Activated naive CD8-positive, alpha-beta T cell treated with anti-CD3 and anti-CD28 coated beads, Interleukin-2, amount 50 U/mL, for 24 hours (primary cell): ENCODE measurements around the gene SLC17A1.

ENCODE experiments used
- ATAC-seq: fragments of 150-1000 bp; cut with Tn5 transposase; one replicate; pipeline ENCODE4 v1.10.0; 2021
- DNase-seq: peaks from one replicate; pipeline ENCODE4 v3.0.0; 2021
- H3K27ac Mint-ChIP-seq: one replicate; pipeline ENCODE4 v1.8.0; 2021; ENCODE audit warnings: mild to moderate bottlenecking, mixed read lengths
- H3K27me3 Mint-ChIP-seq: one replicate; pipeline ENCODE4 v1.8.0; 2021; ENCODE audit warnings: mixed read lengths
- H3K36me3 Mint-ChIP-seq: one replicate; pipeline ENCODE4 v1.8.0; 2021; ENCODE audit warnings: low read depth, mixed read lengths
- H3K4me1 Mint-ChIP-seq: one replicate; pipeline ENCODE4 v1.8.0; 2021; ENCODE audit warnings: mixed read lengths
- H3K4me3 Mint-ChIP-seq: one replicate; pipeline ENCODE4 v1.8.0; 2021; ENCODE audit warnings: mild to moderate bottlenecking, moderate library complexity, mixed read lengths
- H3K9me3 Mint-ChIP-seq: one replicate; pipeline ENCODE4 v1.8.0; 2021; ENCODE audit warnings: mixed read lengths

SLC17A1 gene, protein sequence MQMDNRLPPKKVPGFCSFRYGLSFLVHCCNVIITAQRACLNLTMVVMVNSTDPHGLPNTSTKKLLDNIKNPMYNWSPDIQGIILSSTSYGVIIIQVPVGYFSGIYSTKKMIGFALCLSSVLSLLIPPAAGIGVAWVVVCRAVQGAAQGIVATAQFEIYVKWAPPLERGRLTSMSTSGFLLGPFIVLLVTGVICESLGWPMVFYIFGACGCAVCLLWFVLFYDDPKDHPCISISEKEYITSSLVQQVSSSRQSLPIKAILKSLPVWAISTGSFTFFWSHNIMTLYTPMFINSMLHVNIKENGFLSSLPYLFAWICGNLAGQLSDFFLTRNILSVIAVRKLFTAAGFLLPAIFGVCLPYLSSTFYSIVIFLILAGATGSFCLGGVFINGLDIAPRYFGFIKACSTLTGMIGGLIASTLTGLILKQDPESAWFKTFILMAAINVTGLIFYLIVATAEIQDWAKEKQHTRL

DNA sequence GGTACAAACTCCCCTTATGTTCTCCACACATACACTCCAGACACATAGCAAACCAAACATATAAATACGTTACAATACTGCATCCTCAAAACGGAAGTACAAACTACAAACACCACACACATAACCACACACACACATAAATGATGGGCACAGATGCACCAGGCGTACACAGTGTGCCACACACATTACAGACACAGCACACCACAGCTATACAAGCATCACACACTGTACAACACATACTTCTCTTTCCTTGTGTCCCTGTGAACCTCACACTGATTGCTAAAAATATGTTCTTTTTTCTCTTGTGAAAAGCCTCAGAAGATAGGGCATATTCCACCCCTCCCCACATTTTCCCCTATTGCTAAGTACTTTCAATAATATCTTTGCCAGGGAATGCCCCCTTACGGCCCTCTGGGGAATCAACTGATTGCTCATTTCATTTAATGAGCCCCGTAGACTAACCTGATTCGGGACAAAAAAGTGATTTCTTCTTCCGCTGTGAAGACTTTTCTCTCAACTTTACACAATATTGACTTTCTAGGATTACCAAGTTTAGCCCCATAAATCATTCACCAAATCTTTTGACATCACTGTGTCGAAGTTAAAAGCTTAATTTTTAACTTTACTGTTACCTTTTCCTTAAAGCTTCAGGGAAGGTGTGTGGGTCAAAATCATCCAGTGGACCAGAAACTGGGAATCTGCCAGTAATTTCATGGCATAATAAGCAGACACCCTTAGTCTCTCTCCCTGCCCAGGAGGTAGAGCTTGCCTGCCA lies at the start of gene SLC17A1:
TSS of gene SLC17A1 (minus strand) at position 521 of the 775 bp plus-strand sequence. CDS start 1,495 bp downstream, outside the sequence.
- no peak within 1 kb of the TSS for H3K4me3 Mint-ChIP-seq

DNA sequence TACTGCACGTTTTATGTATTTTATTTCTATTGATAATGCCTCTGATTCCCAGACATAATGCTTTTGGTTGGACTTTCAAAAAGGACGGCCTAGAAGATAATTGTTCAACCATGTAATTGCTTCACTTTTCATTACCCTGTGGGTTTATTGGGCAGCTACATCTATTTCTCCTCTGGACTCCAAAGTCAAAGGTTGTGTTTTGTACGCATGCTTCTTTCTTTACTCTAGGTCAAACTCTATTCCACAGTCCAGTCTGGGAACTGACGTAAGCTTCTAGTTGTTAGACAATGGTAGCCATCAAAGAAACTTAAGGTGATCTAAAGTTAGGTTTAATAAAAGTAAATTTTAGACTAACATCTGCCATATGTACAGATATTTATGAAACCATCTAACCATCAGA lies 48.7 kb upstream of the SLC17A1 start:
- ATAC-seq (no peak), DNase-seq (no peak)
- H3K27ac Mint-ChIP-seq, result no peak overlapping the region
- H3K36me3 Mint-ChIP-seq, result no peaks in the 10 kb centered on the region
- H3K9me3 Mint-ChIP-seq, result no peaks in the 10 kb centered on the region
- peaks cover 5% of the 10 kb centered on the region for H3K27me3 Mint-ChIP-seq
- H3K4me1 Mint-ChIP-seq, result peaks cover 3% of the 10 kb centered on the region
- no peak overlapping the region for H3K4me3 Mint-ChIP-seq

More for the DNA sequence above, at the start of gene SLC17A1:
- Mint-ChIP-seq H3K27ac (no peak within 1 kb of the TSS), H3K27me3 (peaks cover 14% of the 10 kb centered on the region), H3K36me3 (no peaks in the 10 kb centered on the region), H3K9me3 (no peaks in the 10 kb centered on the region), H3K4me1 (peaks cover 3% of the 10 kb centered on the region)
- no peak for DNase-seq
- ATAC-seq, result no peak

DNA sequence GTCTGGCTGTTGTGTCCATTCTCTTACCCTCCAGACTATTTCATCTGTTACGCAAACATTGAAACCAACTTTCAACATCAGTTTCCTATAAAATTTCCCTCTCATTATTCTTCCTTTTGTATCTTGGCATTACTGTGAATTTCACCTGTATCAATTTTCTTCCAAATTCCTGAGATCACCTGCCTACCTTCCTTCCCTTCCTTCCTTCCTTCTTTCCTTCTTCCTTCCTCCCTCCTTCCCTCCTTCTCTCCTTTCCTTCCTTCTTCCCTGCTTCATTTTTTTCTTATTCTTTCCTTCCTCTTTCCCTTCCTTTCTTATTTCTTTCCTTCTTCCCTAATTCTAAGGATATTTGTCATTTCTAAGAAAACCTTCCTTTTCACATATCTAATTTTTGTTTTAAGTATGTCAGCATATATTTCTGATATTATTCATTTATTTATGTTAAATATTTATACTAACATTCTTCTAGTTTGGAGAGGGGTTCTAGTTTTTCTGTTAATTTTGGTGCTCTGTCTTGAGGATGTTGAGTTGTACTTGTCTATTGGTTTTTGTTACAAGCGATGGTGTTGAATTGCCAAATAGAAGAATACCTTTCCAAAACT lies 47.0 kb upstream of the SLC17A1 start:
- Mint-ChIP-seq H3K27ac (no peak overlapping the region), H3K4me3 (no peak overlapping the region), H3K4me1 (peaks cover 14% of the 10 kb centered on the region), H3K36me3 (no peaks in the 10 kb centered on the region), H3K27me3 (peaks cover 5% of the 10 kb centered on the region), H3K9me3 (no peaks in the 10 kb centered on the region)
- no peak for DNase-seq
- ATAC-seq, result no peak

DNA sequence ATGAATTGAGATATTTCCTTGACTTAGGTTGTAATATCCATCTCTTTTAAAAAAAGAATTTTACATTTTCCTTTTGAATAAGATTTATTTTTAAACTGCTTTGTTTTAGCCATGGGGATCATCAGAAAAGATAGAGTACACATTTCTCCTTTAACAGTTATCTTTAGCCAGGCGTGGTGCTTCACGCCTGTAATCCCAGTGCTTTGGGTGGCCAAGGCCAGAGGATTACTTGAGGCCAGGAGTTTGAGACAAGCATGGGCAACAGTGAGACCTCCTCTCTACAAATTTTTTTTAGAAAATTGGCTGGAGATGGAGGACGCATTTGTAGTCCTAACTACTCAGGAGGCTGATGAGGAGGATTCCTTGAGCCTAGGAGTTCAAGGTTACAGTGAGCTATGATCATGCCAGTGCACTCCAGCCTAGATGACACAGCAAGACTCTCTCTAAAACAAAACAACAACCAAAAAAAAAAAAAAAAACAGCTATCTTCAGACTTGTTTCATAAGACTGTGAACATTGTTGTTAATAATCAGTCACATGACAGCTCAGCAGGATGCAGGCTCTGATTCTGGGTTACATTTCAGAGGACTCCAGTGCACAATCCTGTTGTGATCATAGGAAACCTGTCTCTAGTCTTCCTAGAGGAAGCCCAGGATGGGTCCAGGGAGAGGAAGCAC lies 44.2 kb upstream of the SLC17A1 start:
- DNase-seq, result no peak
- peaks cover 5% of the 10 kb centered on the region for H3K27me3 Mint-ChIP-seq
- H3K36me3 Mint-ChIP-seq, result no peaks in the 10 kb centered on the region
- H3K4me1 Mint-ChIP-seq, result peaks cover 21% of the 10 kb centered on the region
- no peak overlapping the region for H3K4me3 Mint-ChIP-seq
- no peak for ATAC-seq
- H3K27ac Mint-ChIP-seq, result no peak overlapping the region
- H3K9me3 Mint-ChIP-seq, result peaks cover 4% of the 10 kb centered on the region

DNA sequence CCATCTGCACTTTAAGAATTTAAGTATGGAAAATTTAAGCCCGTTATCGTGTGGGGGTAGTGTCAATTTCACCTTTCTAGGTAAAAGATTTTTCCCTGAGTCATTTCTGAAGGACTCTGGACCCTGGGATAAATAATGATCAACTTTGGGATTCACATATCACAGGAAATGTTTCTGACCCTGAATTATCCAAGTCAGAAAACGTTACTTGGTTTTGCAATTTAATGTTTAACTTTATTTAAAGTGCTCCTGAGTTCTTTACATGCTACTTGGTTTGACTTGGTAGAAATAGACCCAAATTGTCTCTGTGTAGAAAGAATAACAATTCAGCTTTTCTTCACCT lies 43.7 kb upstream of the SLC17A1 start:
- Mint-ChIP-seq H3K4me3 (no peak overlapping the region), H3K36me3 (no peaks in the 10 kb centered on the region), H3K4me1 (peaks cover 21% of the 10 kb centered on the region), H3K27ac (no peak overlapping the region), H3K27me3 (peaks cover 5% of the 10 kb centered on the region), H3K9me3 (peaks cover 4% of the 10 kb centered on the region)
- no peak for ATAC-seq
- no peak for DNase-seq

DNA sequence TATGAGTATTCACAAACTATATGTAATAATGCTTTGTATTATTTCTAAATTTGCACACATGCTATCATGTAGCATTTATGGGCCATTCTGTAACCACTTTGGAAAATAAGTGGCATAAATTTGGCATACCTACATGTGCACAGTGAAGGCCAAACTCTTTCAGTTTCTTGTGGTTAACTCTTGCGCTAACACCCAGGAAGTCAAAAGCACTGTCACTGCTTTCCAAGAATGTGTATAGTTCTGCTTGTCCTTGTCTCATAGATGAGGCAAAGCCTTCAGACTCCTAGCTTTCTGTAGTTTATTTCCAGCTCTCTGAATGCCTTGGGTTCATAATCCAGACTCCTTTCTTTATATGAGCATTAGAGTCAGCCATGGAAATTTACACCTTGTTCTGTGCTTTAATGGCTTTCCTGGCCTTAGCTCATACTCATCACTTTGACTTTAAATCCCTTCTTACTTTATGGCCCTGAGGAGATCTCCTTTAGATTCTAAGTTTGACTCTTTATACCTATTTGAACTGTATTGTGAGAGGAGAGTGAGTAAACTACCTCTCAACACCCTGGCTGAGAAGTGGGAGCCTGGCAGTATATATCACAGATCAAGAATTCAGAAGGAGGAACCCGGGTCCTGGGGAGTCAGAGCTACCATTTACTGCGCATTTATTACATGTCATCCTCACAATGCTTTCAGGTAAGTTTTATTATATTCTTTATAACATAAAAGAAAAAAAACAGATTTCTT lies 43.1 kb upstream of the SLC17A1 start:
- H3K27ac Mint-ChIP-seq, result no peak overlapping the region
- ATAC-seq, result no peak

DNA sequence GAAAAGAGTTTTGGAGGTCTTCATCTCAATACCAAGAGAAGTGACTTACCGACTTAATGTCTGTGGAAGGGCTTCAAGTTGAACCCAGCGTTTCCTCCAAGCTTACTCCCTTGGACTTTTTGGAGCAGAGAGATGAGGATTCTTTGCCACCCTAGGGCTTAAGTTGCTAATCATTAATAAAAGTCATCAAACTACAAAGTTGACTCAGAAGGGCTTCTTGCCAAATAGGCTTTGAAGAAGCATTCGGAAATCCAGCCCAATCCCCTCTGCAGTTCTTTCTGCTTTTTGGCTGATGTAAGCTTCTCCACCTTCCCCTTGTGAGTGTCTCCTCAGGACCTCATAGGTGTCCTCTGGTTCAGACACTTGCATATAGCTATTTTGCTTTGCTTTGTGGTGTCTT lies 42.3 kb upstream of the SLC17A1 start, which contains the start of gene SLC17A3:
TSS of gene SLC17A3 (minus strand) at position 126 of the 400 bp plus-strand sequence. CDS start 5,856 bp downstream, outside the sequence.
- no peak within 1 kb of the TSS for H3K4me3 Mint-ChIP-seq
- no peaks in the 10 kb centered on the region for H3K36me3 Mint-ChIP-seq
- no peak within 1 kb of the TSS for H3K27ac Mint-ChIP-seq
- DNase-seq (no peak), ATAC-seq (no peak)
- H3K9me3 Mint-ChIP-seq, result peaks cover 4% of the 10 kb centered on the region
- peaks cover 5% of the 10 kb centered on the region for H3K27me3 Mint-ChIP-seq
- peaks cover 21% of the 10 kb centered on the region for H3K4me1 Mint-ChIP-seq

More for the DNA sequence above, 43.1 kb upstream of the SLC17A1 start:
- Mint-ChIP-seq H3K9me3 (peaks cover 4% of the 10 kb centered on the region), H3K36me3 (no peaks in the 10 kb centered on the region), H3K4me3 (no peak overlapping the region), H3K27me3 (peaks cover 5% of the 10 kb centered on the region), H3K4me1 (peaks cover 21% of the 10 kb centered on the region)
- DNase-seq, result no peak

DNA sequence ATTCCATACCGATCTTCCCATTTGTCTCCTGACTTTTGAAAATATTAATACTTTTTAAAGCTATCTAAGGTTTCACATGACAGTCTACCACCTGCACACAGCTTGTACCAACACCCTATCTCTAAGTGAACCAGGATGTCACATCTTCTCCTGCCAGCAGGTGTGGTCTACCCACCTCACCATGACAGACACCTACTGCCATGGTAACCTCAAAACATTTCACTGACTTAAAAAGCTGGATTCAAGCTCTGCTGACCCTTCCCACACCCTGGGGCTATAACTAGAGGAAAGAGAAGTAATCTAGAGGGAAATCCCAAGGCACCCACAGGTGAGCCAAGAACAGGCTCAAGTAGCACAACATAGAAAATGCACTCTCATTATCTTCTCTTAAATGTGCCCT lies 41.0 kb upstream of the SLC17A1 start:
- H3K4me3 Mint-ChIP-seq, result no peak overlapping the region
- H3K4me1 Mint-ChIP-seq, result peaks cover 21% of the 10 kb centered on the region
- H3K27me3 Mint-ChIP-seq, result peaks cover 2% of the 10 kb centered on the region
- H3K9me3 Mint-ChIP-seq, result peaks cover 4% of the 10 kb centered on the region
- ATAC-seq (no peak), DNase-seq (no peak)
- H3K36me3 Mint-ChIP-seq, result no peaks in the 10 kb centered on the region
- no peak overlapping the region for H3K27ac Mint-ChIP-seq

DNA sequence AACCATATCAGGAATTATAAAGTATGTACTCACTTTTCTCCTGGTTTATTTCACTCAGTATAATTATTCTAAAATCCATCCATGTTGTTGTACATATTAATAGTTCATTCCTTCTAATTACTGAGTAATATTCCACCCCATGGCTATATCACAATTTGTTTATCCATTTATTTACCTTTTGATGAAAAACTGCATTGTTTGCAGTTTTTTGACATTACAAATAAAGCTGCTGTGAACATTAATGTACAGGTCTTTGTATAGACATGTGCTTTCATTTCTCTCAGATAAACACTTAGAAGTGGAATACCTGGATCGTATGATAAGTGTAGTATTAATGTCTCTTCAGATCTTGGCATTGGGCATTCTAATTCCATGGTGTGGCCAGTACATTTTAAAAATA lies 38.0 kb upstream of the SLC17A1 start:
- H3K4me3 Mint-ChIP-seq, result no peak overlapping the region
- H3K4me1 Mint-ChIP-seq, result peaks cover 25% of the 10 kb centered on the region
- H3K36me3 Mint-ChIP-seq, result no peaks in the 10 kb centered on the region
- DNase-seq (no peak), ATAC-seq (no peak)
- H3K27me3 Mint-ChIP-seq, result no peaks in the 10 kb centered on the region
- peaks cover 4% of the 10 kb centered on the region for H3K9me3 Mint-ChIP-seq
- H3K27ac Mint-ChIP-seq, result no peak overlapping the region

DNA sequence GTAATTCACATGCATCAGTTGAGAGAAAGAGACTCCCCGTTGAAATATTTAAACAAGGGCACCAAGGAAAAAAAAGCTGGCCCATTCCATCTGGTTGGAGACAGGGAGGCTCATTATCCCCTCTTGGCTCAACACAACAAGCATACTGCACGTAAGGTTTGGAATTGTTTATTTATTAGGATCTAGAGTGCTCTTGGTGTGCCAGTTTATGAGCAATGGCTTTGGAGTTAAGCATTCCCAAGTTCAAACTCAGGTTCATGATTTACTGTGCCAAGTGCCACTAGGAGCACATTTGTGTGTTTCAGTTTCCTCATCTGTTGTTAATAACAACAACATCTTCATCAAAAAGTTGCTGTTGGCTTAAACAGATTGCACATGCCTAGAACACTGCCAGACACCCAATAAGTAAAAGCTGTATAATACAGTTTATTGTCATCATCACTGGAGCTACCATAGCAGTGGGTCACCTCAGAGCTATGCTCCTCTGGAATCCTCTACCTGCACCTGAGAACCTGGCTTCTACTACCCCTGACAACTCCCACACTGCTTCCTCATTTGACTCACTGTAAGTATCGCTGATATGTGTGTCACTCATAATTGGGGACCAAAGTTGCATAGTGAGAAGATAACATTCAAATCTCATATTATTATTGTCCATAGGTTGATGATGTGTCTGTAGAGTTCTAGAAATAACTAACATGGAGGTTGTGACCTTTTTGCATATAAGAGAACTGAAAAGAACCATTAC lies 36.8 kb upstream of the SLC17A1 start:
- Mint-ChIP-seq H3K27ac (no peak overlapping the region), H3K4me1 (peaks cover 23% of the 10 kb centered on the region), H3K27me3 (no peaks in the 10 kb centered on the region), H3K9me3 (peaks cover 4% of the 10 kb centered on the region), H3K4me3 (no peak overlapping the region), H3K36me3 (no peaks in the 10 kb centered on the region)
- no peak for ATAC-seq
- DNase-seq, result no peak

DNA sequence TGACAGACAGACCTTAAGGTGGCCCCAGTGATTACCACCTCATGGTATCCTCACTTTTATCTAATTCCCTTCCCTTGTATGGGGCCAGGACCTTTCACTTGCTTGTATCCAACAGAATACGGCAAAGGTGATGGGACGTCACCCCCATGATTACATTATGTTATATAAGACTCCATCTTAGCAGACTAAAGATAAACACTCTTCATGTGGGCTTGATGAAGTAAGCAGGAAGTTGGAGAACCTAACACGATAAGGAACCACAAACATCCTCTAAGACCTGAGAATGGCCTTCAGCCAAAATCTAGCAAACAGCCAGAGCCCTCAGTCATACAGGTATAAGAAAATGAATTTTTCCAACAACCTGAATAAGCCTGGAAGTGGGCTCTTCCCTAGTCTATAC lies 34.2 kb upstream of the SLC17A1 start:
- no peak for ATAC-seq
- Mint-ChIP-seq H3K27me3 (no peaks in the 10 kb centered on the region), H3K27ac (no peak overlapping the region), H3K4me3 (no peak overlapping the region), H3K9me3 (no peaks in the 10 kb centered on the region), H3K4me1 (peaks cover 16% of the 10 kb centered on the region), H3K36me3 (no peaks in the 10 kb centered on the region)
- DNase-seq, result no peak

DNA sequence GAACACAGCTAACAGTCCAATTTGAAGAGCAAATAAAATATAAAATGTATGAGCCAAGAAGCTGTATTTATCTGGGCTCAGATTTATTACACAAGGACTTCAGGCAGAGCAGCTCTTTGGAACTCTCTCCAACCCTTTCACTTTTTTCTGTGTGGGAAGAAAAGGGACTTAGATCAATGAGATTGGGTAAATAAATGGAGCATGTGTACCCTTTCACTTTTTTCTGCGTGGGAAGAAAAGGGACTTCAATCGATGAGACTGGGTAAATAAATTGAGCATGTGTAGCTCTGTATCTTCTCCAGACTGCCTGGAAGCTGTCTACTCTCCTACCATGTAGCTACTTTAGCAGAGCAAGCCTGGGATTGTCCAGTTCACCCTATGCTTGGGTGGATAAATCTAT lies 31.5 kb upstream of the SLC17A1 start:
- no peaks in the 10 kb centered on the region for H3K9me3 Mint-ChIP-seq
- ATAC-seq, result no peak
- H3K27me3 Mint-ChIP-seq, result no peaks in the 10 kb centered on the region
- H3K36me3 Mint-ChIP-seq, result no peaks in the 10 kb centered on the region
- DNase-seq, result no peak
- H3K4me3 Mint-ChIP-seq, result no peak overlapping the region
- peaks cover 16% of the 10 kb centered on the region for H3K4me1 Mint-ChIP-seq
- no peak overlapping the region for H3K27ac Mint-ChIP-seq

DNA sequence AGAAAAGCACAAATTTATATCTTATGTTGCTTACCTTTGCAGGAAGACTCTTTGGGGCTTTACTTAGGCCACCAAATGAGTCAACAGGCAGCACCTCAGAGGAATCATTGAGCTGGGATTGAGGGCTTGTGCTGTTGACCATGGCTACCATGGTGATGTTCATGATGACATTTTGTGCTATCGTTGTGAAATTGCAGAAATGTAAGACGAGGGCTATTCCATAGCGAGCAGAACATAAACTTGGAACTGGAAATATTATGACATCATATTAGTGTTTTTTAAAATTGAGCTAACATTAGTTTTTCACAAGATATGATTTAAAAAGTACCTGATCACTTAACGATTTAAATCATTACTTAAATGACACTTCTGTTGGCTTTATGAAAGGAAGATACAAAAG lies 30.3 kb upstream of the SLC17A1 start:
- H3K27ac Mint-ChIP-seq, result no peak overlapping the region
- H3K4me1 Mint-ChIP-seq, result peaks cover 16% of the 10 kb centered on the region
- H3K27me3 Mint-ChIP-seq, result no peaks in the 10 kb centered on the region
- H3K4me3 Mint-ChIP-seq, result no peak overlapping the region
- ATAC-seq (no peak), DNase-seq (no peak)
- H3K36me3 Mint-ChIP-seq, result no peaks in the 10 kb centered on the region
- no peaks in the 10 kb centered on the region for H3K9me3 Mint-ChIP-seq
